Liver (tissue), 9 donors: ENCODE data around the gene CFAP44. TPM values are rescaled to one million over a fixed set of nuclear protein-coding genes. Genes with fewer than 3 reads are reported as not detected.
"Not testable (repeated sequence)": the region's sequence is repeated elsewhere in the genome, so short reads cannot be mapped to it uniquely, and the experiment has no call there.

ENCODE experiments used
- DNase-seq: peaks from one replicate; pipeline ENCODE4 v3.0.0-alpha.2; 2017; ENCODE audit warnings: low spot score
- H3K27ac ChIP-seq, 2 donors: one replicate each; pipeline ENCODE4 v1.7.0; 2013; ENCODE audit warnings: inconsistent platforms in 2 of 2, low read length in 2 of 2, control low read depth in 1 of 2, low read depth in 1 of 2, mild to moderate bottlenecking in 1 of 2
- H3K27me3 ChIP-seq, 4 donors: one replicate each; pipeline versions ENCODE4 v1.6.1 to v1.7.0; 2013; ENCODE audit warnings: low read length in 3 of 4, inconsistent platforms in 1 of 4, mild to moderate bottlenecking in 1 of 4, moderate library complexity in 1 of 4; ENCODE audit not compliant: control insufficient read depth in 4 of 4, insufficient read depth in 4 of 4
- H3K36me3 ChIP-seq, 4 donors: one replicate each; pipeline versions ENCODE4 v1.6.1 to v1.7.0; 2013; ENCODE audit warnings: low read length in 3 of 4, mild to moderate bottlenecking in 3 of 4, low read depth in 1 of 4, moderate library complexity in 1 of 4; ENCODE audit not compliant: control insufficient read depth in 4 of 4, insufficient read depth in 3 of 4
- H3K4me1 ChIP-seq, 4 donors: one replicate each; pipeline versions ENCODE4 v1.6.1 to v1.7.0; 2013; ENCODE audit warnings: low read length in 3 of 4, mild to moderate bottlenecking in 3 of 4, moderate library complexity in 1 of 4; ENCODE audit not compliant: control insufficient read depth in 4 of 4, insufficient read depth in 4 of 4
- H3K4me3 ChIP-seq, 3 donors: one replicate each; pipeline versions ENCODE4 v1.6.1 to v1.7.0; 2013; ENCODE audit warnings: low read length in 3 of 3, control low read depth in 1 of 3, low read depth in 1 of 3, mild to moderate bottlenecking in 1 of 3
- H3K9ac ChIP-seq, 2 donors: one replicate each; pipeline ENCODE4 v1.7.0; 2013; ENCODE audit warnings: low read length in 2 of 2, mild to moderate bottlenecking in 2 of 2, moderate library complexity in 2 of 2, control low read depth in 1 of 2, low read depth in 1 of 2
- H3K9me3 ChIP-seq, 4 donors: one replicate each; pipeline versions ENCODE4 v1.6.1 to v1.7.0; 2013; ENCODE audit warnings: low read length in 3 of 4; ENCODE audit not compliant: control insufficient read depth in 4 of 4
- ATF3 ChIP-seq: IDR thresholded peaks from 2 replicates; pipeline ENCODE4 v1.6.1; 2016; ENCODE audit warnings: antibody characterized with exemption
- EGR1 ChIP-seq, 2 donors: IDR thresholded peaks; 2 replicates each; pipeline ENCODE4 v1.6.1; 2016 to 2018; ENCODE audit warnings: antibody characterized with exemption in 2 of 2, low read depth in 2 of 2
- FOXA2 ChIP-seq: IDR thresholded peaks from 2 replicates; pipeline ENCODE4 v1.6.1; 2016; ENCODE audit warnings: antibody characterized with exemption
- HNF4G ChIP-seq: IDR thresholded peaks from 2 replicates; pipeline ENCODE4 v1.6.1; 2016; ENCODE audit warnings: antibody characterized with exemption
- JUND ChIP-seq, 2 donors: IDR thresholded peaks; 2 replicates each; pipeline ENCODE4 v1.6.1; 2016; ENCODE audit warnings: antibody characterized with exemption in 2 of 2
- REST ChIP-seq: IDR thresholded peaks from 2 replicates; pipeline ENCODE4 v1.6.1; 2016; ENCODE audit warnings: antibody characterized with exemption, mild to moderate bottlenecking
- RXRA ChIP-seq, 2 donors: IDR thresholded peaks; 2 replicates each; pipeline ENCODE4 v1.6.1; 2017 to 2018; ENCODE audit warnings: antibody characterized with exemption in 2 of 2, mild to moderate bottlenecking in 1 of 2
- TAF1 ChIP-seq: conservative IDR thresholded peaks from 2 replicates; pipeline ENCODE4 v1.6.1; 2016; ENCODE audit warnings: antibody characterized with exemption, mild to moderate bottlenecking
- ZBTB33 ChIP-seq: IDR thresholded peaks from 2 replicates; pipeline ENCODE4 v1.6.1; 2016; ENCODE audit warnings: antibody characterized with exemption
- WGBS: extraction: QIAGEN DNeasy Blood & Tissue Kit; methylation state at CpG from one replicate; pipeline ENCODE4 v1.1.7; 2013; 5-methylcytosine and 5-hydroxymethylcytosine counted together
- polyA plus RNA-seq, 2 donors: library from polyadenylated mRNA; stranded (reverse) in 1 of 2; unstranded in 1 of 2; fragments of 200-250 nt in 1 of 2; fragments of >200 nt in 1 of 2; fragmentation: Nextera tagmentation in 1 of 2; extraction: Ambion mirVana in 1 of 2; gene quantifications; one replicate each; pipeline versions ENCODE4 v1.2.1 to v1.2.3, GENCODE V29; 2013 to 2015
- total RNA-seq, 2 donors: library from RNA; depleted of rRNA; stranded (reverse); fragments of >200 nt; gene quantifications; one replicate each; pipeline ENCODE4 v1.2.3, GENCODE V29; 2014
- TF ChIP-seq, protein P1 (sequence below): IDR thresholded peaks from 2 replicates; pipeline ENCODE4 v1.6.1; 2016; ENCODE audit warnings: antibody characterized with exemption
- TF ChIP-seq, protein P2 (sequence below): fragments of 150-350 bp; IDR thresholded peaks from 2 replicates; pipeline ENCODE4 v1.5.1; 2017; ENCODE audit warnings: improper control_type of control experiment, low read depth, low read length; ENCODE audit not compliant: missing input control
- donor health status: healthy.
- donor health status: healthy.
- donor health status: healthy.
- donor health status: healthy.
- donor health status: healthy.

CFAP44 gene
- total and polyA plus RNA-seq, 4 donors = 0.56 to 7.6 (median 1.1) TPM

- no peaks in the 10 kb centered on the region for H3K27me3 ChIP-seq
- no peak for DNase-seq
- H3K36me3 ChIP-seq = peaks cover 1 to 17% (median 7%) of the 10 kb centered on the region in 4 donors
- no peak overlapping the region for H3K4me3 ChIP-seq
- no peak overlapping the region for H3K9ac ChIP-seq
- H3K4me1 ChIP-seq = no peaks in the 10 kb centered on the region
- TF ChIP-seq JUND (IDR thresholded peaks at IDR 0.05) = no peak
- TF ChIP-seq, protein P1, sequence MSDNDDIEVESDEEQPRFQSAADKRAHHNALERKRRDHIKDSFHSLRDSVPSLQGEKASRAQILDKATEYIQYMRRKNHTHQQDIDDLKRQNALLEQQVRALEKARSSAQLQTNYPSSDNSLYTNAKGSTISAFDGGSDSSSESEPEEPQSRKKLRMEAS = no peak
- no peak for TF ChIP-seq ATF3
- no peak for TF ChIP-seq TAF1
- TF ChIP-seq FOXA2 = no peak
- TF ChIP-seq EGR1 (IDR thresholded peaks at IDR 0.05; ENCODE audit: low read depth in 2 of 2) = no peak
- no peak for TF ChIP-seq RXRA (IDR thresholded peaks at IDR 0.05)
- TF ChIP-seq, protein P2, sequence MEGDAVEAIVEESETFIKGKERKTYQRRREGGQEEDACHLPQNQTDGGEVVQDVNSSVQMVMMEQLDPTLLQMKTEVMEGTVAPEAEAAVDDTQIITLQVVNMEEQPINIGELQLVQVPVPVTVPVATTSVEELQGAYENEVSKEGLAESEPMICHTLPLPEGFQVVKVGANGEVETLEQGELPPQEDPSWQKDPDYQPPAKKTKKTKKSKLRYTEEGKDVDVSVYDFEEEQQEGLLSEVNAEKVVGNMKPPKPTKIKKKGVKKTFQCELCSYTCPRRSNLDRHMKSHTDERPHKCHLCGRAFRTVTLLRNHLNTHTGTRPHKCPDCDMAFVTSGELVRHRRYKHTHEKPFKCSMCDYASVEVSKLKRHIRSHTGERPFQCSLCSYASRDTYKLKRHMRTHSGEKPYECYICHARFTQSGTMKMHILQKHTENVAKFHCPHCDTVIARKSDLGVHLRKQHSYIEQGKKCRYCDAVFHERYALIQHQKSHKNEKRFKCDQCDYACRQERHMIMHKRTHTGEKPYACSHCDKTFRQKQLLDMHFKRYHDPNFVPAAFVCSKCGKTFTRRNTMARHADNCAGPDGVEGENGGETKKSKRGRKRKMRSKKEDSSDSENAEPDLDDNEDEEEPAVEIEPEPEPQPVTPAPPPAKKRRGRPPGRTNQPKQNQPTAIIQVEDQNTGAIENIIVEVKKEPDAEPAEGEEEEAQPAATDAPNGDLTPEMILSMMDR = no peak
- no peak for TF ChIP-seq HNF4G
- TF ChIP-seq ZBTB33 = no peak
- no peak for TF ChIP-seq REST
- no peaks in the 10 kb centered on the region for H3K9me3 ChIP-seq
- H3K27ac ChIP-seq = no peak overlapping the region
These were observed 20.2 kb upstream of the CFAP44 start for GRCh38 chr3:113461488-113461887.

DNA sequence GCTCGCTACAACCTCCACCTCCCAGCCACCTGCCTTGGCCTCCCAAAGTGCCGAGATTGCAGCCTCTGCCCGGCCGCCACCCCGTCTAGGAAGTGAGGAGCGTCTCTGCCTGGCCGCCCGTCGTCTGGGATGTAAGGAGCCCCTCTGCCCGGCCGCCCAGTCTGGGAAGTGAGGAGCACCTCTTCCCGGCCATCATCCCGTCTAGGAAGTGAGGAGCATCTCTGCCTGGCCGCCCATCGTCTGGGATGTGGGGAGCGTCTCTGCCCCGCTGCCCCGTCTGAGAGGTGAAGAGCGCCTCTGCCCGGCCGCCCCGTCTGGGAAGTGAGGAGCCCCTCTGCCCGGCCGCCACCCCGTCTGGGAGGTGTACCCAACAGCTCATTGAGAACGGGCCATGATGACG is 17.3 kb upstream of the CFAP44 start:
- peaks cover 0 to 16% (median 9%) of the 10 kb centered on the region in 4 donors for H3K36me3 ChIP-seq
- over 99% methylated on average over 24 of the region's 27 CpGs for WGBS
- H3K4me3 ChIP-seq, H3K9ac ChIP-seq, H3K9me3 ChIP-seq, H3K27me3 ChIP-seq, H3K27ac ChIP-seq, DNase-seq, H3K4me1 ChIP-seq: not testable (repeated sequence)
